Measurements from ENCODE around the gene ARHGAP10.

Gene ARHGAP10, protein sequence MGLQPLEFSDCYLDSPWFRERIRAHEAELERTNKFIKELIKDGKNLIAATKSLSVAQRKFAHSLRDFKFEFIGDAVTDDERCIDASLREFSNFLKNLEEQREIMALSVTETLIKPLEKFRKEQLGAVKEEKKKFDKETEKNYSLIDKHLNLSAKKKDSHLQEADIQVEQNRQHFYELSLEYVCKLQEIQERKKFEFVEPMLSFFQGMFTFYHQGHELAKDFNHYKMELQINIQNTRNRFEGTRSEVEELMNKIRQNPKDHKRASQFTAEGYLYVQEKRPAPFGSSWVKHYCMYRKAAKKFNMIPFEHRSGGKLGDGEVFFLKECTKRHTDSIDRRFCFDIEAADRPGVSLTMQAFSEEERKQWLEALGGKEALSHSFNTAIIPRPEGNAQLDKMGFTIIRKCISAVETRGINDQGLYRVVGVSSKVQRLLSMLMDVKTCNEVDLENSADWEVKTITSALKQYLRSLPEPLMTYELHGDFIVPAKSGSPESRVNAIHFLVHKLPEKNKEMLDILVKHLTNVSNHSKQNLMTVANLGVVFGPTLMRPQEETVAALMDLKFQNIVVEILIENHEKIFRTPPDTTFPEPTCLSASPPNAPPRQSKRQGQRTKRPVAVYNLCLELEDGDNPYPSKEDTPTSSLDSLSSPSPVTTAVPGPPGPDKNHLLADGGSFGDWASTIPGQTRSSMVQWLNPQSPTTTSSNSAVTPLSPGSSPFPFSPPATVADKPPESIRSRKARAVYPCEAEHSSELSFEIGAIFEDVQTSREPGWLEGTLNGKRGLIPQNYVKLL

DNA sequence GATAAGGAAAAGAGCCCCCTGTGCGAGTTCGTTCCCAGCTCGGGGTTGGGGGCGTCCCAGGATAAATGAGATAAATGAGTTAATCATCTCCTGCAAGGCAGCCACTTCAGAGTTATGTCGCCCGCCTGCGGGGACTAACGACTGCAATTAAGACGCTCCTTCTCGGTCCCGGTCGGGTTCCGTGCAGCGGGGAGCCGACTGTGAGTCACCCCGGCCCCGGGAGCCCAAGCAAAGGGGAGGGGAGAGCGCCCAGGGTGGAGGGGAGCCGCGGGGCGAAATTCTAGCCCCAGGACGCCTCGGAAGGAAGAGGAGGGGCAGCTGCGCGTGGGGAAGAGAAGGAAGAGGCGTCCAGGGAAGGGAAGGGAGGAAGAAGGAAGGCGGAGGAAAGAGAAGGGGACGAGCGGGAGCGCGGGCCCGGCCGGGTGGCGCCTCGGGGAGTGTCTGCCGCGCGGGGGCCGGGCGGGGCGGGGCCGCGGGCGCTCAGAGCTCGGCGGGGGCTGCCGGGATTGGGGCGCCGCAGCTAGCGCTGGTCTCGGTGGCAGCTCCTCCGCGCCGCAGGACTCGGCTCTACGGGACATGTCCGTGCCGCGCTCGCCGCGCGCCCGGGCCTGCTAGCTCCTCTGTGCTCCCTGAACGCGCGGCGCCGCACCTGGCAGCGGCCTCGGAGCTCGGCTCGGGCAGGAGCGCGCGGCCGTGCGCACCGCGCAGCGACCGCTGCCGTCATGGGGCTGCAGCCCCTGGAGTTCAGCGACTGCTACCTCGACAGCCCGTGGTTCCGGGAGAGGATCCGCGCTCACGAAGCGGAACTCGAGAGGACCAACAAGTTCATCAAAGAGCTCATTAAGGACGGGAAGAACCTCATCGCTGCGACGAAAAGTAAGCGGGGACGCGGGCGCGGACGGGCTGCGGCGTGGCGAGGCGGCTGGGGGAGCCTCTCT is at the start of gene ARHGAP10:
ARHGAP10 (plus strand) TSS at position 509 of the 938 bp plus-strand sequence; CDS start at position 723, 214 bp downstream.
- TF ChIP-seq, protein P1, sequence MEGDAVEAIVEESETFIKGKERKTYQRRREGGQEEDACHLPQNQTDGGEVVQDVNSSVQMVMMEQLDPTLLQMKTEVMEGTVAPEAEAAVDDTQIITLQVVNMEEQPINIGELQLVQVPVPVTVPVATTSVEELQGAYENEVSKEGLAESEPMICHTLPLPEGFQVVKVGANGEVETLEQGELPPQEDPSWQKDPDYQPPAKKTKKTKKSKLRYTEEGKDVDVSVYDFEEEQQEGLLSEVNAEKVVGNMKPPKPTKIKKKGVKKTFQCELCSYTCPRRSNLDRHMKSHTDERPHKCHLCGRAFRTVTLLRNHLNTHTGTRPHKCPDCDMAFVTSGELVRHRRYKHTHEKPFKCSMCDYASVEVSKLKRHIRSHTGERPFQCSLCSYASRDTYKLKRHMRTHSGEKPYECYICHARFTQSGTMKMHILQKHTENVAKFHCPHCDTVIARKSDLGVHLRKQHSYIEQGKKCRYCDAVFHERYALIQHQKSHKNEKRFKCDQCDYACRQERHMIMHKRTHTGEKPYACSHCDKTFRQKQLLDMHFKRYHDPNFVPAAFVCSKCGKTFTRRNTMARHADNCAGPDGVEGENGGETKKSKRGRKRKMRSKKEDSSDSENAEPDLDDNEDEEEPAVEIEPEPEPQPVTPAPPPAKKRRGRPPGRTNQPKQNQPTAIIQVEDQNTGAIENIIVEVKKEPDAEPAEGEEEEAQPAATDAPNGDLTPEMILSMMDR (IDR thresholded peaks at IDR 0.05; ENCODE audit: insufficient read depth, low read depth, low read length, missing control alignments) = no peak
- H3K4me3 ChIP-seq (ENCODE audit: low read depth, low read length) = peak within 1 kb of the TSS; percentile 100
- DNase-seq (ENCODE audit: low read depth) = peak; percentile 82

DNA sequence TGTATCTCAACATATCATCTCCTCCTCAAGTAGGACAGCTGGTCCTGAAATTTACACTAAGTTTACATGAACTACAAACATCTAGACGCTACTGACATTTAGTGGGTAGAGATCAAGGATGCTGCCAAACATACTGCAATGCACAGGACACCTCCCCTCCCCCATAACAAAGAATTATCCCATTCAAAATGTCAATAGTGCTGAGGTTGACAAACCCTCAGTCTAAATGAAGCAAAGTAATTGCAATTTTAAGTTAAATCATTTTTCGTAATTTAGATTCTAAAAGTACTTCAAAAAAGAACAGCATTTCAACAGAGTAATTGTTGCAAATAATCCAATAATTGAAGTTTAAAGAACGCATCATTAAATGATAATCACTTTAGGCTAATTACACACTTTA is 49.1 kb upstream of the ARHGAP10 start:
- peak overlapping the region; percentile 96 for H3K4me3 ChIP-seq (ENCODE audit: low read depth, low read length)
- DNase-seq (ENCODE audit: low read depth) = no peak
- TF ChIP-seq, protein P1 (IDR thresholded peaks at IDR 0.05; ENCODE audit: insufficient read depth, low read depth, low read length, missing control alignments) = no peak

DNA sequence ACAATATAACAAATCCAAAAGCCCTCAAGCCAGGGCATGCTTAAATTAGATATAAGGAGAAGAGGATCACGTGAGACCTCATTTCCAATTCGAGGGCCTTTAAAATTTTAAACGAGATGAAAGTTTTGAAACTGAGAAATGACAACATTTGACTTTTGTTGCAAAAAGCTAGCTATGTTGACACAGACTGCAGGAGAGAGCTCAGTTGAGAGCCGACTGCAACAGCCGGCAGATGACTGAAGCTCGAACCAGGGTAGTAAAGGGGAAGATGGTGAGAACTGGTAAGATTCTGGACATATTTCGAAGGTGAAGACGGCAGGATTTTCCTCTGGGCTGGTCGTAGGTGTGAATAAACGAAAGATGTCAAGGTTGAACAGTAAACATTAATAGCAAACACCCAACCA is 48.7 kb upstream of the ARHGAP10 start:
- TF ChIP-seq, protein P1 (IDR thresholded peaks at IDR 0.05; ENCODE audit: insufficient read depth, low read depth, low read length, missing control alignments) = no peak
- peak; percentile 45 for DNase-seq (ENCODE audit: low read depth)
- peak overlapping the region; percentile 96 for H3K4me3 ChIP-seq (ENCODE audit: low read depth, low read length)

DNA sequence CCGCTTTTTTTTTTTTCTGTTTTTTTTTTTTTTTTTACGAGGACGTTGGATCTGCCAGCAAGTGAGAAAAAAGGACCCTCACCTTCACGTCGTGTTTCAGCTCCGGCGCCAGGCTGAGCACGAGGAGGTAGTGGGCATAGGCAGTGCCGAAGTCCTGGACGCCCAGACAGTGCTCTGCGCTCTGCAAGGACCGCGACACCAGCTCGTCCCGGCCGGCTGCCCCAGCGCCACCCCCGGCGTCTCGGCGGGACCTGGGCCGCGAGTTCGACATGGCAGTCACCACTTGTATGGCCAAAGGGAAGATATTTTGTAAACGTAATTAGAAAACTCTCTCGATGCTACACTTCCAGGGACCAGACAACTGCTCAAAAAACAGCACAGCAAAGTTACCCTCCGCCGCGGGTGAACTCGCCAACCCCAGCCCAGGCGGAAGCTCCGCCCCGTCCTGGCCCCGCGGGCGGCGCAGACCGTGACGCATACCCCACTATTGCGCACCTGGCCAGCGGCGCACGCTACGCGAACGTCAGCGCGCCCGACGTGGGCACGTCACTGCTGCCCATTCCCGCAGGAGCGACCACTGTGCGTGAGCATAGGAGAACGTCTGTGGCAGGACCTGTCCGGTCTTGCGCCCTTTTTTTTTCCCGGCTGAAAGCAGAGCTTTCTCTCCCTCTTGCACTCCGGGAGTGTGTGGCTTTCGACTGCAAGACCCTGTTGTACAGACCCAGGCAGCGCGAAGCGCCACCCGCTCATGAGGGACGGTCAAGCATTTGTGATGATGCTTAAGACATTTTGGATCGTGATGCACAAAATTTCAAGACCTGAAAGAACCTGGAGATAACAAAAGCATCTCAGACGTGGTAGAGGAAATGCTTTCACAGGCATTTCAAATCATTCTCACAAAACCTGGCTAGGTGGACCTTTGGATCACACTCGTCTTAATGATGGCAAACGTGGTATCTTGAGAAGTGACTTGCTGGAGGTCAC is 47.9 kb upstream of the ARHGAP10 start, which contains the start of gene PRMT9:
PRMT9 (minus strand) TSS at position 447 of the 984 bp plus-strand sequence; CDS start at position 271, 176 bp downstream.
- TF ChIP-seq, protein P1 (IDR thresholded peaks at IDR 0.05; ENCODE audit: insufficient read depth, low read depth, low read length, missing control alignments) = no peak
- peak; percentile 93 for DNase-seq (ENCODE audit: low read depth)
- peak within 1 kb of the TSS; percentile 96 for H3K4me3 ChIP-seq (ENCODE audit: low read depth, low read length)

DNA sequence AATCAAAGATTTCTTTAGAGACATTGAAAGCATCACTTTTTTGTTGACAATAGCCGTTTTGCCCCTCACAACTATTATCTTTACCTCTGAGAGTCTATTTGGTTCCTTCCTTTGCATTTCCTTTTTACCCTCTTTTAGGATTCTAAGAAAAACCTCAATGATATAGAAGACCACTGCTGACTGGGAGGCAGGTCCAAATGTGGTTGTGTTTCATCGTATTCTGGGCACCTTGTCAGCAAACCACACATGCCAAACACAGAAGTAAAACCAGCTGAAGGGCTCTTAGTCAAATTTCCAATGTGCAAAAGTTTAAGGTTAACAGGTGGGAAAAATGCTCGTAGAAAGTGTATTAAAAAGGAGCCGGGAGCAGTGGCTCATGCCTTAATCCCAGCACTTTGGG is 42.8 kb upstream of the ARHGAP10 start:
- TF ChIP-seq, protein P1 (IDR thresholded peaks at IDR 0.05; ENCODE audit: insufficient read depth, low read depth, low read length, missing control alignments) = no peak
- no peak overlapping the region for H3K4me3 ChIP-seq (ENCODE audit: low read depth, low read length)
- no peak for DNase-seq (ENCODE audit: low read depth)

Measured in GM12865 (cell line).